ENCODE results near the gene CLDND2.
A peak's percentile ranks its signal among the peaks of the same experiment; 100 is the strongest.

Gene CLDND2

GRCh38 chr19:51382004-51382403 is 13.2 kb upstream of the CLDND2 start:
- DNase-seq (ENCODE audit: low read depth in 2 of 2) = no peak

- no peak for DNase-seq (ENCODE audit: low read depth in 2 of 2)
These were observed 11.6 kb upstream of the CLDND2 start for GRCh38 chr19:51380379-51380778.

GRCh38 chr19:51377422-51377821 is 8.6 kb upstream of the CLDND2 start:
- no peak for DNase-seq (ENCODE audit: low read depth in 2 of 2)

GRCh38 chr19:51375504-51376221 is 6.9 kb upstream of the CLDND2 start:
- DNase-seq (ENCODE audit: low read depth in 2 of 2) = no peak

GRCh38 chr19:51372649-51373504 is 4.1 kb upstream of the CLDND2 start, which contains the start of gene NKG7:
Gene NKG7, minus strand, starts transcription at chr19:51372654. Its CDS starts 119 bp downstream, at chr19:51372535.
- DNase-seq (ENCODE audit: low read depth in 2 of 2) = no peak

GRCh38 chr19:51372021-51372648 is 3.3 kb upstream of the CLDND2 start:
- DNase-seq (ENCODE audit: low read depth in 2 of 2) = no peak

GRCh38 chr19:51371186-51371690 is 2.4 kb upstream of the CLDND2 start:
- no peak for DNase-seq (ENCODE audit: low read depth in 2 of 2)

- no peak for DNase-seq (ENCODE audit: low read depth in 2 of 2)
These were observed 1.4 kb upstream of the CLDND2 start for GRCh38 chr19:51370230-51370629.

- DNase-seq (ENCODE audit: low read depth in 2 of 2) = peak; percentile 97
These were observed 1.0 kb downstream of the CLDND2 start for GRCh38 chr19:51367565-51368365.

GRCh38 chr19:51367255-51367564 is 1.6 kb downstream of the CLDND2 start:
- no peak for DNase-seq (ENCODE audit: low read depth in 2 of 2)

GRCh38 chr19:51366389-51367254 is 2.2 kb downstream of the CLDND2 start:
- peak; percentile 95 for DNase-seq (ENCODE audit: low read depth in 2 of 2)

GRCh38 chr19:51365965-51366388 is 2.8 kb downstream of the CLDND2 start, which contains the start of gene ETFB:
Gene ETFB, minus strand, starts transcription at chr19:51366388. Its CDS starts 62 bp downstream, at chr19:51366326.
- DNase-seq (ENCODE audit: low read depth in 2 of 2) = no peak

GRCh38 chr19:51365211-51365964 is 3.4 kb downstream of the CLDND2 start:
- DNase-seq (ENCODE audit: low read depth in 2 of 2) = no peak

GRCh38 chr19:51364200-51365106 is 4.3 kb downstream of the CLDND2 start:
- DNase-seq (ENCODE audit: low read depth in 2 of 2) = no peak

- DNase-seq (ENCODE audit: low read depth in 2 of 2) = no peak
These were observed 7.6 kb downstream of the CLDND2 start for GRCh38 chr19:51361239-51361638.

- DNase-seq (ENCODE audit: low read depth in 2 of 2) = peak; percentile 49 to 57
These were observed 9.5 kb downstream of the CLDND2 start for GRCh38 chr19:51359294-51359693.

GRCh38 chr19:51357952-51358351 is 10.9 kb downstream of the CLDND2 start:
- no peak for DNase-seq (ENCODE audit: low read depth in 2 of 2)

GRCh38 chr19:51356159-51356801 is 12.5 kb downstream of the CLDND2 start:
- DNase-seq (ENCODE audit: low read depth in 2 of 2) = no peak

Data from fibroblast of skin of left quadriceps (primary cell).